ENCODE data around the gene TTC39B.
"Not testable (repeated sequence)": the region's sequence is repeated elsewhere in the genome, so short reads cannot be mapped to it uniquely, and the experiment has no call there.

TTC39B gene

GRCh38 chr9:15268317-15268716, 38.7 kb downstream of the TTC39B start:
- no peak for DNase-seq (ENCODE audit: low read depth, low spot score)

GRCh38 chr9:15264918-15265317, 42.1 kb downstream of the TTC39B start:
- no peak for DNase-seq (ENCODE audit: low read depth, low spot score)

- no peak for DNase-seq (ENCODE audit: low read depth, low spot score)
Observed at GRCh38 chr9:15262581-15262980, 44.4 kb downstream of the TTC39B start.

- DNase-seq (ENCODE audit: low read depth, low spot score): no peak
Observed at GRCh38 chr9:15256426-15256825, 50.6 kb downstream of the TTC39B start.

- no peak for DNase-seq (ENCODE audit: low read depth, low spot score)
Observed at GRCh38 chr9:15253786-15254185, 53.2 kb downstream of the TTC39B start.

- no peak for DNase-seq (ENCODE audit: low read depth, low spot score)
Observed at GRCh38 chr9:15253197-15253596, 53.8 kb downstream of the TTC39B start.

- no peak for DNase-seq (ENCODE audit: low read depth, low spot score)
Observed at GRCh38 chr9:15249981-15250380, 57.0 kb downstream of the TTC39B start.

- no peak for DNase-seq (ENCODE audit: low read depth, low spot score)
Observed at GRCh38 chr9:15249042-15249818, 57.8 kb downstream of the TTC39B start.

- DNase-seq (ENCODE audit: low read depth, low spot score): no peak
Observed at GRCh38 chr9:15248621-15249020, 58.4 kb downstream of the TTC39B start.

- DNase-seq (ENCODE audit: low read depth, low spot score): no peak
Observed at GRCh38 chr9:15248081-15248480, 58.9 kb downstream of the TTC39B start.

- DNase-seq (ENCODE audit: low read depth, low spot score): no peak
Observed at GRCh38 chr9:15246708-15247107, 60.3 kb downstream of the TTC39B start.

- no peak for DNase-seq (ENCODE audit: low read depth, low spot score)
Observed at GRCh38 chr9:15246243-15246642, 60.8 kb downstream of the TTC39B start.

GRCh38 chr9:15244001-15244441, 63.0 kb downstream of the TTC39B start:
- DNase-seq (ENCODE audit: low read depth, low spot score): no peak

- no peak for DNase-seq (ENCODE audit: low read depth, low spot score)
Observed at GRCh38 chr9:15243081-15243480, 63.9 kb downstream of the TTC39B start.

GRCh38 chr9:15240927-15241326, 66.1 kb downstream of the TTC39B start:
- DNase-seq (ENCODE audit: low read depth, low spot score): no peak

- DNase-seq (ENCODE audit: low read depth, low spot score): no peak
Observed at GRCh38 chr9:15239816-15240215, 67.2 kb downstream of the TTC39B start.

GRCh38 chr9:15238646-15239045, 68.4 kb downstream of the TTC39B start:
- DNase-seq (ENCODE audit: low read depth, low spot score): no peak

- DNase-seq (ENCODE audit: low read depth, low spot score): no peak
Observed at GRCh38 chr9:15235658-15236057, 71.4 kb downstream of the TTC39B start.

- not testable (repeated sequence) for DNase-seq (ENCODE audit: low read depth, low spot score)
Observed at GRCh38 chr9:15233941-15234490, 73.0 kb downstream of the TTC39B start.

GRCh38 chr9:15232706-15233280, 74.2 kb downstream of the TTC39B start:
- DNase-seq (ENCODE audit: low read depth, low spot score): not testable (repeated sequence)

- no peak for DNase-seq (ENCODE audit: low read depth, low spot score)
Observed at GRCh38 chr9:15231788-15232635, 75.0 kb downstream of the TTC39B start.

- no peak for DNase-seq (ENCODE audit: low read depth, low spot score)
Observed at GRCh38 chr9:15229409-15229808, 77.6 kb downstream of the TTC39B start.

Data from activated naive CD8-positive, alpha-beta T cell treated with anti-CD3 and anti-CD28 coated beads, Interleukin-2, amount 50 U/mL, for 16 hours (primary cell).